Stimulated activated CD4-positive, alpha-beta T cell treated with anti-CD3 and anti-CD28 coated beads, TNF-alpha, amount 100 ng/mL, for 1 hour (primary cell): ENCODE data around the gene SFR1.
"Not testable (repeated sequence)": the region's sequence is repeated elsewhere in the genome, so short reads cannot be mapped to it uniquely, and the experiment has no call there.

Experiments
- DNase-seq, 3 donors: peaks; one replicate each; pipeline ENCODE4 v3.0.0-alpha.2; 2020; ENCODE audit warnings: low read depth in 3 of 3, low spot score in 1 of 3

The SFR1 gene

GRCh38 chr10:104170610-104171254, 48.8 kb downstream of the SFR1 start:
- DNase-seq, result no peak

- DNase-seq, result not testable (repeated sequence)
Observed at GRCh38 chr10:104174136-104174535, 52.2 kb downstream of the SFR1 start.
